Activated effector memory CD4-positive, alpha-beta T cell treated with anti-CD3 and anti-CD28 coated beads, Interleukin-2, amount 50 U/mL, for 16 hours (primary cell): ENCODE results near the gene BABAM1.
"Not testable (repeated sequence)": the region's sequence is repeated elsewhere in the genome, so short reads cannot be mapped to it uniquely, and the experiment has no call there.

Source experiments
- DNase-seq: peaks from one replicate; pipeline ENCODE4 v3.0.0-alpha.2; 2020

BABAM1 gene

DNA sequence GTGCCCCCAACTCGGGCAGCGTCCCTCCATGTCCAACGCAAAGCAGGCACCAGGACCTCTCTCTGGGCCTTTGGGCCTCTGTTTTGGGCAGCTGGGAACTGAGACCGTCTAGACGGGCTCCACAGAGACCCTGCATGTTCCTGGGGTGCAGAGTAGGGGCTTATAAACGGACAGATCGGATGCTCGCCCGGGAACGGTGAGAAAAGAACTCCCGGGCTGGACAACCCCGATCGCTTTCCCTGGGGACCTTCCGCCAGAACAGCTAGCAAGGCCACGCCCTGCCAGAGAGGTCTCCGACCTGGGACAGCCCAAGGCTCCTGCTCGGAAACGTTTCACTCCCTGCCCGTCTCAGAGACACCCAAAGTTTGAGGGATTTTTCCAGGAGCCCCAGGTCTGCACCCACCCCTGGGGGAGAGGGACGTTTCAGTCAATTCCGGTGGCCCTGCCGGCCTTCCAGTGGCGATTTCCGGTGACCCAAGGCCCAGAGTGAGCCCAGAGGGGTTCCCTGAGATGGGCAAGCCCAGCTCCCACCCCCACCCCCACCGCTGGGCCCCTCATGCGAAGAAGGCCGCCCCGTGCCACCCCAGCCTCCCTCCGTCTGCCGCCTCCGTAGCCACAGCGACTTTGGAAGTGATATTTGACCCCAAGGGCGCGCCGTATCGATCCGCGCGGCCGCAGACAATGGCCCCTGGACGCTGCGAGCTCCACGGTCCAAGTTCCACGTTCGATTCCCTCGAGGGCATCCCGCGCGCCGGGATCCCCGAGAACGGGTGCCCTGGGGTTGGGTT, 23.2 kb upstream of the BABAM1 start:
- DNase-seq = no peak

DNA sequence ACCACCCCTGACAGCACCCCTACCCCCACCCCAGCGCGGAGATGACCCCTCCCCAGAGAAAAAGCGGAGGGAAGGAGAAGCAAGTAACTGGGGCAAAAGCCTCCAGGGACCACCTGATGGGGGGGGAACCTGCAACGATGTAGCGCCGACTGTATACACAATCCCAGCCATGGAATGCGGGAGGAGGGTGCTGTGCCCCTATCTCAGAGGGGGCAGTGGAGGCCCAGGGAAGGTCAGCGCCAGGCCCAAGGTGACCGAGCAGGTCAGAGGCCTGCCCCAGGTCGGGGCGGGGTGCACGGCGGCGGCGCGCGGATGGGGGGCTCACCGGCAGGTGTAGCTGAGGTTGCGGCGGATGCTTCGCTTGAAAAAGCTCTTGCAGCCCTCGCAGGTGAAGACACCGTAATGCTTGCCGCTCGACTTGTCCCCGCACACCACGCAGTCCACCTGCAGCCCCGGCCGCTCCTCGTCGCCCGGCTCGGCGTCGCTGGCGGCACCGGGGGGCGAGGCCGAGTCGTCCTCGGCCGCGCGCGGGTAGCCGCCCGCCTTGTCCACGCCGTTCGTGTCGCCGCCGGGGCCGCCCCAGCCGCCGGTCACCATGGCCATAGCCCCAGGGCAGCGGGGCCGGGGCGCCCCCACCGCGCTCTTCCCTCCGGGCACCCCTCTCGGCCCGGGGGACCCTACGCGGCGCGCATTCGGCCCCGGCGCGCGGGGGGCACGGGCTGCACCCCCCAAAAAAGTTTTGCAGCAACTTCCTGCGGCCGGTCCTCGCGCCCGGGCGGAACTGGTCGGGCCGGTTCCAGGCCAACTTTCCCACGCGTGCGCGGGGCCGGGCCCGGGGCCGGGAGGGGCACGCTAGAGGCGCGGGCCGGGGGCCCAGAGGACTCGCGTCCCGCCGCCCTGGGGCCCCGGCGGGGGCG, 22.4 kb upstream of the BABAM1 start:
- no peak for DNase-seq

DNA sequence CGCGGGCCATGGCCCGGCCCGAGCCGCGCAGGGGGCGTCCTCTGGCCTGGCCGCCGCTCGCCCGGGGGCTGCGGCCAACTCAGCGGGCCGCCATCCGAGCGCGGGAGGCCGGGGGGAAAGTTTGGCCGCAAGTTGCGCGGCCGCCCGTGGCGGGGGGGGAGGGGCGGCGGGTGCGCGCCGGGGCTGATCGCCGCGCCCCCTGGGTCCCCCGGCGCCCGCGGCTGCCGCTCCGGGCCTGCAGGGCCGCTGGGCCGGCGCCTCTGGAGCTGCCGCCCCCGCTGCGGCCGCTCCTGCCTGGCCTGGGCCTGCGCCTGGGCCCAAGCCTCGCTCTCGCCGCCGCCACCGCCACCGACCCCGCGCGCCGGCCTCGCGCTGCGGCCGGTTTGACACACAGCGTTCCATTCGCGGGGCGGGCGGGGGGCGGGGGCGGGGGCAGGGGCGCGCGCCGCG, 21.7 kb upstream of the BABAM1 start, which contains the start of gene NR2F6:
Gene NR2F6 (minus strand): TSS at position 385 of the 450 bp plus-strand sequence. CDS start 699 bp downstream, outside the sequence.
- no peak for DNase-seq

DNA sequence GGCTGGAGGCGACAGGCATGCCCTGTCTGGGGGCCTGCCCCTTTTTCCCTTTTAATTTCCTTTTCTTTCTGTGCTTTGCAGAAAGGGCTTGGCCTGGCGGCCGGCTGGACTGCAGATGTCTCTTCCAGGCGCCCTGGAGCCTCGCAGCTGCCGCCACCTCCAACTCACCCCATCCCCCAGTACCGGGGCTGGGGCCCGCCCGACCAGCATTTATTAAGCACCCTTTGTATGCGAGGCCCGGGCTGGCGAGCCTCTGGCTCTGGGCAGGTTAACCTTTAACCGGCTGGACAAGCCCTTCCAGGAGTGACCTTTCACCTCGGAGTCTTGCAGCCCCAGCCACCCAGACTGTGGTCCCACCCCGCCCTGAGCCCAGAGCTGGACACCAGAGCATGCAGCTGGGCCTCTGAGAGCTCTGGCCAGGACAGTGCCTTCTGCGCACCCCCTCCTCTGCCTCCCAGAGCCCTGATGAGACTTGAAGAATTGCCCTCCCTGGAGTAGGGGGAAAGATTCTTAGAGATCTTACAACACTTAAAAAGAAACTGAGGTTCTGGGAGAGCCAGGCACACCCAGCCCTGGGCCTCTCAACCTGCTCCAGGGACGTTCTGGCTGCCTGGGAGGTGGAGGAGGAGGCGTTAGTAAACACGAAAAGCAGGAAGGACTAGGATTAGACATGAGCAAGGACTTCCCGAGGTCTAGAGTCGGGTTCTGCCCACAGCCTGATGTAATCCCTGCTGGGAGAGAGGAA, 20.4 kb upstream of the BABAM1 start:
- no peak for DNase-seq

DNA sequence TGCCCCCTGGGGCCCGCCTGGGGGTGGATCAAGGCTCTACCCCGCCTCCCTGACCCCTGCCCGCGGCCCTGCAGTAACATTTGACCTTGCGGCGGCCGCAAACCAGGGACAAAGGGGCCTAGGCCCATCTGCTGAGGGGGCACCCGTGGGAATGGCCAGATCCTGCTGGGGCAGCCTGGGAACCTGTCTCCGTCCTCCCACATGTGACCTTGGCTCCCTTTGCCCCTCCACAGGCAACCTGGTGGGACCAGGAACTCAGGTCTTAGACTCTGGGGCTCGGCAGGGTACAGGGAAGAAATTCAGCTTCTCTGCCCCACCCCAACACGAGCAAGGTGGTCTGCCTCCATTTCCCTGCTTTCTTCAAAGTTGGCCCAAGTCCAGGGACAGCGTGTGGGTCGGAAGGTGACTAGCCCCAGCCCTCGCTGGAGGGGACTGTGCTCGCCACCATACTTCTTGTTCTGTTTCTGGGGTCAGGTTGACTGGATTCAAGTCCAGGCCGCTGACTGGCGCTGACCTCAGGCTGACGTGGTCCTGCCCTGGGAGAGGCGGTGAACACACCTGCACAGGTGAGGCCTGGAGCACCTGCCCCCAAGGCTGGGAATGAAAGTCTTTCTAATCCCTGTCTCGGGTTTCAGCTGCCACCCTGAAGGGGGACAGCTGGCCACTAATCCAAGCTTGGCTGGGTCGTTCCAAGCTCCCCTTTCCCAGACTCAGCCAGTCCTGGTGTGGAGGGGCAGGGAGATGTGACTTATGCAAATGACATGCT, 19.0 kb upstream of the BABAM1 start:
- DNase-seq = no peak

DNA sequence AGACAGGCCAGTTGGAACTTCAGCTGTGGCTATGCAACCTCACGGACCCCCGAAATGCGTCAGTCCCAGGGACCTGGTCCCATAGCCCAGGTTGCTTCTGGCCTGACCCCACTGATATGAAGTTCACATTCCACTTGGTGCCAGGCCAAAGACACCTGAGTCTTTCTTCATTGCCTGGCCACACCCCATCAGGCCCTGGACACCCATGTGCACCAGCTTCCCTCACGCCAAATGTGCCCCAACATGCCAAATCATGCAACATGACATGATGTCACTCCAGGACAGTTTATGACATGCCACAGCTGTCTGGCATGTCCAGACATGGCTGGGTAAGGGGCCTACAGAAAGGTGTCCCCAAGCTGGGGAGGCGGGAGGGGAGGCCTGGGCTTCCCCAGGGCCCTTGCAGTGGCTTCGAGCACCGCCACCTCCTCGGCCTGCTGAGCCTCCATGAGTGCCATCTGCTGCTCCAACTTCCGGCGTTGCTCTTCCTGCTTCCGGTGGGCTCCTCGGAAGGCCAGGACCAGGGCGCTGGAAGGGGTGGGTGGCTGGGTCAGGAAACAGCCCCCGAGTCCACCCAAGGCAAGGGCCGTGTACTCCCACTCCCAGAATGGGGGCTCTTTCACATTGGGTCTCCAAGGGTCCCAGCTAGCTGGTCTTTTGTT, 17.2 kb upstream of the BABAM1 start:
- DNase-seq = no peak

DNA sequence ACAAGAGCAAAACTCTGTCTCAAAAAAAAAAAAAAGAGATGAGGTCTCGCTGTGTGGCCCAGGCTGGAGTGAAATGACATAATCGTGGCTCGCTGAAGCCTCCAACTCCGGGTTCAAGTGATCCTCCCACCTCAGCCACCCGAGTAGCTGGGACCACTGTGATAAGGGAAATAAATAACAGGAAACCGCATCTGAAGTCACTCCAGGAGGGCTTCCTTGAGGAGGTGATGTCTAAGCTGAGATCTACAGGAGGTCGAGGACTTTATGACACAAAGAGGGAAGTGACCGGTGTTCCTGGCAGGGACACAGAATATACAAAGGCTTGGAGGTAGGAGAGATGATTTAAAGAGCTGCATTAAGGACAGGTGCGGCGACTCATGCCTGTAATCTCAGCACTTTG, 12.6 kb upstream of the BABAM1 start:
- no peak for DNase-seq

DNA sequence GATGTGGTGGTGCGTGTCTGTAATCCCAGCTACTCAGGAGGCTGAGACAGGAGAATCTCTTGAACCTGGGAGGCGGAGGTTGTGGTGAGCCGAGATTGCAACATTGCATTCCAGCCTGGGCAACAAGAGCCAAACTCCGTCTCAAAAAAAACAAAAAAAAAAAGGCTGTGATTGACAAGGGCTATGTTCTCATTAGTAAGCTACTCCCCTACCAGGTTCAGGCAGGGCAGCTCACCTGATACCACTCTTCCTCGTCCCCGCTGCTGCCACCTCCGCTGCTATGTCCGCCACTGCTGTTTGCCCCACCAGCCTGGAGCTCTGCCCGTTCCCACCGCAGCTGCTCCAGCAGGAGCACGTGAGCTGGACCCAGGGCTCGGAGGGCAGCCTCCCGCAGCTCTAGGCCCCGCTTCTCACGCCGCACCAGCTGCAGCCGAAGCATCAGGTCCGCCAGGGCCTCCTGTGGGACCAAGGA, 12.1 kb upstream of the BABAM1 start:
- DNase-seq = no peak

DNA sequence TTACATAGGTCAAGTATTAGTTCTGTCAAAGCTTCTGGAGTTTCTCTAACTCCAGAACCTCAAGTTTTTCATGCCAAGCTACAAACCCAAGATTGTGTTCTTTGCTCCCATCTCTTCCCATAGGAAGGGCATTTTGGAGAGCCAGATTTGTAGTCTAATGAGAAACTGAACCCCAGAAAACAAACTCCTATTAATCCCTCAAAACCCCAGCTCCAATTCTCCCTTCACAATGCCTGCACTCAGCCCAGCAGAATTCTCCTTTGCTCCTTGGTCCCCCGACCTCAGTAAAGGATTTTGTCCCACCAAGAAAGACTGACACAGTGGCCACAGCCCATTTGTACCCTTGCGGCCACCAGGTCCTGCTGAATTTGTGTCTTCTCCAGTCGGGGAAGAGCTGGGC, 11.1 kb upstream of the BABAM1 start:
- no peak for DNase-seq

DNA sequence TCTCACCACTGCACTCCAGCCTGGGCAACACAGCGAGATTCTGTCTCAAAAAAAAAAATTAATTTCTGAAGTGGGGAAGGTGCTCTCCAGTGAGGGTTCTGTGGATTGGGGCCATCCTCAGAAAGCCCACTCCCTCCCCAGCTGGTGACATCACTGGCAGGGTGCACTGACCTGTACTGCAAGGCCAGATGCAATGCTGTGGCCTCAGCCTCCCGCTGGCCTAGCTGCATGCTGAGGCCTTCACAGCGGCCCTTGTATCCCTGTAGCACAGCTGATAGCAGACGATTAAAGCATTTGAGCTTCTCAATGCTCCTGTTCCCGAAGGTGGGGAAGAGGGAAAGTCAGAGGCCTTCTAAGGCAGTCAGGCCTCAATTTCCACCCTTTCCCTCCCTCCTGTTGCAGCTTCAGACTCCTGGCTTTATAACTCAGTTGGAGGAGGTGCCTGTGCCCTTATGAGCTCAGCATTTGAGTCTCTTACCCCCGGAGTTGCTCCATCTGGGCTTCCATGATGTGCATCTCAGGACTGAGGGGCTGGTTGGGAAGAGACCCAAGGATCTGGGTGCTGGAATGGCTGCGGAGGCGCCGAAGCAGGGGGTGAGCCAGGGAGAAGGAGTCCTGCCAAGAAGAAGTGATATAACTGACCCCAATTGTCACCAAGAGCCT, 8.0 kb upstream of the BABAM1 start:
- no peak for DNase-seq

DNA sequence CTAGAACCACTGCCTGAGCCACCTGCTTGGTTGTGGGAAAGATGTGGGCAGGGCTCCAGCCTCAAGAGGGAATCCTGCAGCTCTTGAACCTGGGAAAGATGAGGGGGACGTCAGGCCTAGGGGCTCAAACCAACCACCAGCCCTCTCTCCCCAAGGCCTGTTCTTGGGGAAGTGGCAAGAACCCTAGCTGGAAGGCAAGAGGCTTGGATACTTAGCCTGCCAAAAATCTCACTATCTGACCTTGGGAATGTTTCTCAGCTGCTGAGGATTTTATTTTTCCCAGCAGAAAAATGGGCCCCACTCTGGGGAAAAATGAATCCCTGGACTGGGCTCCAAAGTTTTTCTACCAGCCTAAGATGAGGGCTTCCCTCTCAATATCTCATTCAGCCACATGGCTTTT, 7.3 kb upstream of the BABAM1 start:
- no peak for DNase-seq

DNA sequence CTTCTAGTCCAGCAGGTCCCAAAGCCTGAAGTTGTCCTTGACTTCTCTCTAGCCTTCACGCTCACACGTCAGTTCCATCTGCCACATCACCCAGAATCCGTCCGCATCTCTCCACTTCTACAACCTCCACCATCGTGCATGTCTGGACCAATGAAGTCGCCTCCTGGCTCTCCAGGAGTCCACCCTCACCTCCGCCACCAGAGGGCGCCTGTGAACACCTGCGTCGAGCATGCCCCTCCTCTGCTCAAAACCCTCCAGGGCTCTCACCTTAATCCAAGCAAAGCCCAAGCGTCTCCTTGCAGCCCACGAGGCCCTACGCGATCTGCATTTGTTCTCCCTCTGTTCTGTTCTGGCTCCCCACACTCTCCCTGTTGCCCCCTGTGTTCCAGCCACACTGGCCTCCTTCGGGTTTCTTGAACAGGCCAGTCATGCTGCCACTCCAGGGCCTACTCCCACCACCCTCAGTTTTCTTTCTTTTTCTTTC, 6.4 kb upstream of the BABAM1 start:
- DNase-seq = peak; percentile 97

DNA sequence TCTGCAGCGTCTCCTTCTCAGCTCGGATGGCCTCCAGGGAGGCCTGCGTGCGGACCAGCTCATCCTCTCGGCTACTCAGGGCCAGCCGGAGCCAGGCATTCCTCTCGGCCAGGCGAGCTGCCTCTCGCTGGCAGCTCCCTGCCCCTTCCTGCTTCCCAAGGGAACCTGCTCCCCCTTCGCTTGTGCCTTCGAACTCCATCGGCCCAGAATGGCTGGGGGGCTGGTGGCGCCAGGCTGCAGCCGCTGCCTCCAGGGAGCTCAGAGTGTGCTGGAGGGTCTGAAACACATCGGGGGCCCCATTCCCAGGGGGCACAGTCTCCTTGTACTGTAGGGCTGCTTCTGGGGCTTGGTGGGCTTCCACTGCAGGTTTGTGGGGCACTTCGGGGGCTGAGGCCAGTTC, 4.7 kb upstream of the BABAM1 start:
- no peak for DNase-seq

DNA sequence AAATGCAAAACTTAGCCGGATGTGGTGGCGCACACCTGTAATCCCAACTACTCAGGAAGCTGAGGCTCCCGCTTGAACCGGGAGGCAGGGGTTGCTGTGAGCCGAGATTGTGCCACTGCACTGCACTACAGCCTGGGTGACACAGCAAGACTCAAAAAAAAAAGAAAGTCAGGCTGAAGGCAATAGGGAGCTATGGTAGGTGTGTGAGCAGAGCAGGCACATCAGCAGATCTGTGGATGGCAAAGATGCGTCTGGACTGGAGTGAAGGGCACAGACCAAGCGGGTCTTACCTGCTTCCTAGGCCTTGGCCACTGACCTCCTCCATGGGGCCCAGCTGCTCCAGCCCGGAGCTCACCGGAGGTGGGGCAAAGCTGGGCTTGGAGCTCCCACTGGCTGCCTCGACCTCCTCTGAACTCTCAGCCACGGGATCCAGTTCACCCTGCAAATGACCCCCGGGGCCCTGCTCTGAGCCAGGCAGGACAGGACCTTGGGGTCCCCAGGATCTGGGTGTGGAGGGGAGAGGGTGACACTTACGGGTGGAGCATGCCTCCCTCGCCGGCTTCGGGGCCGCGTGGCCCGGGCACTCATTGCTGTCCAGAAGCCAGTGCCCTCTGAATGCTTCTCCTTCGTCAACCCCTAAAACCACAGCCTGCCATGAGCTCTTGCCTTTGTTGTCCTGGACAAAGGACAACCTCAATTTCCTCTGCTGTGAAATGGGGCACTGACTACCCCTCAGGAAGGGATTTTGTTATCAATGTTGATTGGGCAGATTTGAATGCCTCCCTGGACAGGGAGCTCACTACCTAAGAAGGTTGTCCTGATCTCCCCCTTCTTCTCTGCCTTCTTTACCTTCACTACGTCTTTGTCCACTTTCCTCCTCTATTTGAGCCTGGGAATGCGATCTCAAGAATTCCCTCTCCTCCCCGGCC, 3.3 kb upstream of the BABAM1 start:
- DNase-seq = no peak

DNA sequence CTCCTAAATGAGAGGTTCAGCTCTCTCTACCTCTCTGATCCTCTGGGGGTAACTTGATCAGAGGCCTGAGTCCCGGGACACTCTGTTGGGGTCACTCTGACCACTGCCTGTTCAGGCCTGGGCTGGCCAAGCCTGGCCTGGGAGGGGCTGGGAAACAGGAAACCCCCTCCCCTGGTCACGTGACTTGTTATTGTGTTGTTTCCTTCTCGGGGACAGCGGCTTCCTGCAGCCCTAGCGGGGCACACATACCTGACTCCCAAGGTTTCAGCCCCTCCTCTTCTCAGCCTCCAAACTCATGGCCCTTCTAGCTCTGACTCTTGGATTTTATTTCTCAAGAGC, 2.6 kb upstream of the BABAM1 start, which contains the start of gene USHBP1:
Gene USHBP1 (minus strand): TSS at position 105 of the 339 bp plus-strand sequence. CDS start 446 bp downstream, outside the sequence.
- DNase-seq = no peak

DNA sequence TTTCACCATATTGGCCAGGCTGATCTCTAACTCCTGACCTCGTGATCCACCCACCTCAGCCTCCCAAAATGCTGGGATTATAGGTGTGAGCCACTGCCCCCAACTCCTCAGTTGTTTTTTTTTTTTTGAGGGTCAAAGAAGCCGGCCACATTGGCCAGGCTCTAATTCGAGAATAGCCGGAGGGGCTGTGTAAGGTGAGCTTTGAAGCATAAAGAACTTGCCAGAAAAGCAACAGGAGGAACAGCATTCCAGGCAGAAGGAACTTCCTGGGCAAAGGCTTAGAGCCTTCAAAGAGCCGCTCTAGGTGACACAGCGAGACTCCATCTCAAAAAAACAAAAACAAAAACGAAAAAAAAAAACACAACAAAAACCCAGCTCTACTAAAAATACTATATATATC, 1.2 kb upstream of the BABAM1 start:
- no peak for DNase-seq

DNA sequence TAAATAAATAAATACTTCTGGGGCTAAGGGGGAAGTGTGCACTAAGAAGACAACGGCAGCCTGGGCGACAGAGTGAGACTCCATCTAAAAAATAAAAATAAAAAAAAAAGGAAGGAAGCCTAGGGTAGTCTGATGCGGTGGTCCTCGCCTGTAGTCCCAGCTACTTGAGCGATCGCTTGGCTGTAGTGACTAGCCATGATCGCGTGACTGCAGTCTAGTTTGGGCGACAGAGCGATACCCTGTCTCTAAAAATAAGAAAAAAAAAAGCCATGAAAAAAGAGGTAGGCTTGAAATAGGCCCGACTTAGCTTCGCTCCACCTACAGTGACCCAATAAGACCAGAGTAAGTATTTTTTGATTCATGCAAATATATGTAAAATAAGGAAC, 661 bp upstream of the BABAM1 start:
- no peak for DNase-seq

DNA sequence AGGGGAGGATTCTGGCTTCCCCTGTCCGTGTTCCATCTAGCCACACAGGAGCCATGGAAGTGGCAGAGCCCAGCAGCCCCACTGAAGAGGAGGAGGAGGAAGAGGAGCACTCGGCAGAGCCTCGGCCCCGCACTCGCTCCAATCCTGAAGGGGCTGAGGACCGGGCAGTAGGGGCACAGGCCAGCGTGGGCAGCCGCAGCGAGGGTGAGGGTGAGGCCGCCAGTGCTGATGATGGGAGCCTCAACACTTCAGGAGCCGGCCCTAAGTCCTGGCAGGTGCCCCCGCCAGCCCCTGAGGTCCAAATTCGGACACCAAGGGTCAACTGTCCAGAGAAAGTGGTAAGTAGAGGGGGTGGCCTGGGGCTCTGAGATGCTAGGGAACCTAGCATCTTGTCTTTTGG, 1.5 kb downstream of the BABAM1 start:
- no peak for DNase-seq

DNA sequence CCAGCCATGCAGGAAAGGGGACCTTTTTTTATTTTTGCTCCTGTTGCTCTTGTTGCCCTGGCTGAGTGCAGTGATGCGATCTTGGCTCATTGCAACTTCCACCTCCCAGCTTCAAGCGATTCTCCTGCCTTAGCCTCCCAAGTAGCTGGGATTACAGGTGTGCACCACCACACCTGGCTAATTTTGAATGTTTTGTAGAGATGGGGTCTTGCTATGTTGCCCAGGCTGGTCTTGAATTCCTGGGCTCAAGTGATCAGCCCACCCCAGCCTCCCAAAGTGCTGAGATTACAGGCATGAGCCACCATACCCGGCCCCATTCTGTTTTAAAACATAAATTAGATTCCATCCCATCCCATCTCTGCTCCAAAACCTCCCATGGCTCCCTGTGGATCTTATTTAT, 7.6 kb downstream of the BABAM1 start:
- DNase-seq = not testable (repeated sequence)
